Upper lobe of left lung (tissue), 6 donors: ENCODE measurements around the gene ARHGDIG. TPM values are rescaled to one million over a fixed set of nuclear protein-coding genes. Genes with fewer than 3 reads are reported as not detected.
A peak's percentile ranks its signal among the peaks of the same experiment; 100 is the strongest.

Experiments
- ATAC-seq, 2 donors: fragments of 200-7000 bp; cut with Tn5 transposase; one replicate each; pipeline ENCODE4 v1.9.1; 2022; ENCODE audit warnings: mild to moderate bottlenecking in 2 of 2, moderate library complexity in 2 of 2; ENCODE audit not compliant: low FRiP score in 2 of 2
- DNase-seq, 2 donors: peaks; one replicate each; pipeline ENCODE4 v3.0.0-alpha.2; 2019 to 2020
- H3K27ac ChIP-seq, 4 donors: fragments of 200-600 bp; sonication (generic); one replicate each; pipeline ENCODE4 v1.5.1; 2016 to 2019
- H3K27me3 ChIP-seq, 4 donors: fragments of 200-600 bp; sonication (generic); one replicate each; pipeline ENCODE4 v1.5.1; 2017 to 2019
- H3K36me3 ChIP-seq, 4 donors: fragments of 200-600 bp; sonication (generic); one replicate each; pipeline ENCODE4 v1.5.1; 2016 to 2019
- H3K4me1 ChIP-seq, 4 donors: fragments of 200-600 bp; sonication (generic); one replicate each; pipeline ENCODE4 v1.5.1; 2018 to 2019
- H3K4me3 ChIP-seq, 4 donors: fragments of 200-600 bp; sonication (generic); one replicate each; pipeline ENCODE4 v1.5.1; 2017 to 2019; ENCODE audit warnings: mild to moderate bottlenecking in 2 of 4, moderate library complexity in 1 of 4
- H3K9me3 ChIP-seq, 4 donors: fragments of 200-600 bp; sonication (generic); one replicate each; pipeline ENCODE4 v1.5.1; 2018 to 2019
- CTCF ChIP-seq, 6 experiments: fragments of 450-650 bp in 4 of 6; fragments of 200-600 bp in 2 of 6; sonication (generic) in 2 of 6; IDR thresholded peaks; one replicate each; pipeline ENCODE4 v1.5.1; 2016 to 2019; ENCODE audit warnings: antibody characterized with exemption in 6 of 6
- EP300 ChIP-seq, 4 donors: sonication (generic); formaldehyde crosslinking; IDR thresholded peaks; one replicate each; pipeline ENCODE4 v1.5.1; 2017; ENCODE audit warnings: antibody characterized with exemption in 4 of 4, control low read depth in 2 of 4
- POLR2A ChIP-seq, 4 donors: fragments of 450-650 bp; IDR thresholded peaks; one replicate each; pipeline ENCODE4 v1.5.1; 2016 to 2017; ENCODE audit warnings: antibody characterized with exemption in 4 of 4, mild to moderate bottlenecking in 2 of 4
- POLR2AphosphoS5 ChIP-seq, 2 donors: sonication (generic); formaldehyde crosslinking; IDR thresholded peaks; one replicate each; pipeline ENCODE4 v1.5.1; 2017; ENCODE audit warnings: antibody characterized with exemption in 2 of 2
- WGBS, 2 donors: methylation state at CpG; one replicate each; pipeline ENCODE4 v1.1.5; 2017 to 2018; 5-methylcytosine and 5-hydroxymethylcytosine counted together
- total RNA-seq, 6 donors: library from RNA; depleted of rRNA in 4 of 6; stranded (reverse); fragments of >200 nt in 4 of 6; gene quantifications; one replicate each; pipeline versions ENCODE4 v1.1.0 to v1.2.1, GENCODE V29; 2016 to 2021
- donor health status: DM: no; HTN: no; CAD: no; lungs with moderate emphysema.
- donor health status: DM: no; HTN: yes; CAD: no; lungs with severe emphysema.

Gene ARHGDIG
- total RNA-seq, 6 donors from 2014 or later, result 0.91 TPM; not detected in 5

GRCh38 chr16:301950-302349, 21.6 kb downstream of the ARHGDIG start:
- Histone ChIP-seq H3K4me1 (no peaks in the 10 kb centered on the region), H3K27ac (no peak overlapping the region), H3K9me3 (no peaks in the 10 kb centered on the region), H3K27me3 (no peaks in the 10 kb centered on the region), H3K4me3 (no peak overlapping the region), H3K36me3 (peaks cover 8 to 59% (median 43%) of the 10 kb centered on the region in 4 donors)
- TF ChIP-seq CTCF (IDR thresholded peaks at IDR 0.05) (no peak), EP300 (IDR thresholded peaks at IDR 0.05) (no peak), POLR2A (IDR thresholded peaks at IDR 0.05) (no peak), POLR2AphosphoS5 (IDR thresholded peaks at IDR 0.05) (no peak)
- WGBS, 2 donors, result 93 to 100% methylated on average over 2 to 13 of the region's 13 CpGs
- ATAC-seq (no peak), DNase-seq (no peak)

DNA sequence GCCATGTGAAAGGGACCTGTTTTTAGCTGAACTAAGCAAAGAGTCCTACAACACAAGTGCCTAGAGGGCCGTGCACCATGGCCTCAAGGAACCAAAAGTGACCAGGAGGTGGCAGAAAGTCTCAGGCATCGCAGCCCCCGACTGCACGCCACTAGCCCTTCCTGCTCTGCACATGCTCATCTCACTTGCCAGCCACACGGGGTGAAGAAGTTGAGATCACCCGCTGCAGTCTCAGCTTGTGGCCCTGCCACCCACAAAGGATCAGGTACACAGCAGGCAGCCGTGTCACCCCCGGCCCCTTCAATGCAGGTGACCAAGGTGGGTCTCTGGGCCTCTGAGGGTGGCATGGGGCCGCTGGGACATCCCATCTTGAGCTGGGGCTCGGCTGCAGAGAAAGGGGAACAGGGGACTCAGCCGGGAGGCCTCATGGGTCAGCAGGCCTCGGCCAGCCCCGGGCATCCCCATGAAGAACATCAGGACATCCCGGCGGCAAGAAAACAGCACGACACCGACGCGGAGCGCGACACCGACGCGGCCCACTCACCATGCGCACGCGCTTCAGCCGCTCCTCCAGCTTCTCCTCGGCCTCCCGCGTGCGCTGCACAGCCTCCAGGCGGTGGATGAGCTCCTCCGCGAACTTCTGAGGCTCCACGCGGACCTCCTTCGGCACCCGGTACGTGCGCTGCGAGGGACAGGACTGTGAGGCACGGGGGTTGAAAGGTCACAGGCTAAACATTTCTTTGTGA, 23.5 kb downstream of the ARHGDIG start:
- DNase-seq (peak in 1 of 2 donors; percentile 78), ATAC-seq (peak in 1 of 2 donors; percentile 45)
- Histone ChIP-seq H3K36me3 (peaks cover 3 to 60% (median 48%) of the 10 kb centered on the region in 4 donors), H3K27me3 (no peaks in the 10 kb centered on the region), H3K27ac (no peak overlapping the region), H3K9me3 (no peaks in the 10 kb centered on the region), H3K4me1 (no peaks in the 10 kb centered on the region), H3K4me3 (no peak overlapping the region)
- 89 to 92% methylated on average over 42 to 43 of the region's 43 CpGs for WGBS, 2 donors
- TF ChIP-seq POLR2AphosphoS5 (IDR thresholded peaks at IDR 0.05), result no peak
- TF ChIP-seq CTCF (IDR thresholded peaks at IDR 0.05), result peak in 1 of 6 experiments; percentile 21

DNA sequence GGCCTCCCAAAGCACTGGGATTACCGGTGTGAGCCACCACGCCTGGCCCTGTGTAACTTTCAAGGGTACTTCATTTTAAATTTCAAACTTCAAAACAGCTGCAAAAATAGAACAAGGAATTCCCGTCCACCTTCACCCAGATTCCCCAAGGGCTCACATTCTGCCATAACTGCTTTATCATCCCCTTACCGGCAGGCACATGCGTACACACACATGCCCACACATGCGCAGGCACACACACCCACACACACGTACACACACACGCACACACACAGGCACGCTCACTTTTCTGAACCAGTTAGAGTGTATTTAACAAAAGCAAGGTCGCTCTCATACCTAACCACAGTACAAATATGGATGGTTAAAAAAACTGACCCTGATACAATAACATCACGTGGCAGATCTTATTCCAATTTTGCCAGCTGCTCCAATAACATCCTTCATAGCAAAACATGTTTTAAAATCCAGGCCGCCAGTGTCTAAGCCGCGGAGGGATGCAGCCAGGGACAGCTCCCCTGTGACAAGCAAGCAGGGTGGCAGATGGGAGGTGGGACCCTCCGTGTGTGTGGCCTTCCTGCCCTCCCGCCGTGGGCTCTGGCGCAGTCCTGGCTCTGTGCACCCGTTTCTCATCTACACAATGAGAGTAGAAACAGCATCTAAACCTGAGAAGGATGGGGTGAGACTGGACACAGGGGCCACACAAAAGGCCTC, 25.7 kb downstream of the ARHGDIG start:
- H3K4me3 ChIP-seq, result no peak overlapping the region
- WGBS, 2 donors, result 90 to 92% methylated on average over 18 to 19 of the region's 19 CpGs
- ATAC-seq, result no peak

DNA sequence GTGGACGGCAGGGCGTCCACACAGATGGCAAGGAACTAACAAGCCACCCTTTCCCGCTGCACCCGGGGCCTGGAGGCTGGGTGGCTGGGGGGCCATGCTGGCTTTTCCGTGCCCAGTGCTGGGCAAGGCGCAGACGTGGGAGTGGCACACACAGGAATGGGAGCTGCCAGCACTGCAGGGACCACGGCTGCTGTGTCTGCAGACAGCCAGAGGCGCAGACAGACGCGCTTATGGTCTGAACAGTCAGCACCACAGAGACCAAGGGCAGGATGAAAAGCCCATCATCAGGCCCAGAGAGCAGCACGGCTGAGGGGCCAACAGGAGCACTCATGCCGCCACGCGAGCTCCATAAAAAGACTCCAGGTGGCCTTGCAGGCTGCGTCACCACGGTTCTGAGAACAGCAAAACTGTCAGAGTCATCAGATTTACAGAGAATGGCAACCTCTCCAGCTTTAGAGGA, 26.6 kb downstream of the ARHGDIG start:
- Histone ChIP-seq H3K4me1 (no peaks in the 10 kb centered on the region), H3K4me3 (no peak overlapping the region), H3K27ac (no peak overlapping the region), H3K9me3 (no peaks in the 10 kb centered on the region), H3K27me3 (no peaks in the 10 kb centered on the region), H3K36me3 (peaks cover 3 to 75% (median 54%) of the 10 kb centered on the region in 4 donors)
- DNase-seq, result no peak
- ATAC-seq, result no peak
- 92 to 93% methylated on average over 16 to 17 of the region's 17 CpGs for WGBS, 2 donors
- TF ChIP-seq POLR2A (IDR thresholded peaks at IDR 0.05), result no peak

More for the DNA sequence above, 25.7 kb downstream of the ARHGDIG start:
- Histone ChIP-seq H3K27ac (no peak overlapping the region), H3K9me3 (no peaks in the 10 kb centered on the region), H3K36me3 (peaks cover 3 to 77% (median 58%) of the 10 kb centered on the region in 4 donors), H3K4me1 (no peaks in the 10 kb centered on the region), H3K27me3 (no peaks in the 10 kb centered on the region)
- no peak for TF ChIP-seq CTCF (IDR thresholded peaks at IDR 0.05)
- no peak for TF ChIP-seq POLR2AphosphoS5 (IDR thresholded peaks at IDR 0.05)
- TF ChIP-seq POLR2A (IDR thresholded peaks at IDR 0.05), result no peak
- TF ChIP-seq EP300 (IDR thresholded peaks at IDR 0.05), result no peak
- DNase-seq, result no peak

- WGBS, 2 donors, result 77 to 86% methylated on average over 15 to 21 of the region's 21 CpGs
- Histone ChIP-seq H3K27ac (no peak overlapping the region), H3K9me3 (no peaks in the 10 kb centered on the region), H3K27me3 (no peaks in the 10 kb centered on the region), H3K36me3 (peaks cover 6 to 76% (median 53%) of the 10 kb centered on the region in 4 donors), H3K4me3 (no peak overlapping the region), H3K4me1 (no peaks in the 10 kb centered on the region)
- no peak for TF ChIP-seq CTCF (IDR thresholded peaks at IDR 0.05)
- TF ChIP-seq POLR2AphosphoS5 (IDR thresholded peaks at IDR 0.05), result no peak
- TF ChIP-seq EP300 (IDR thresholded peaks at IDR 0.05), result no peak
- TF ChIP-seq POLR2A (IDR thresholded peaks at IDR 0.05), result no peak
- ATAC-seq (peak in 1 of 2 donors; percentile 28), DNase-seq (no peak)
These were observed 27.4 kb downstream of the ARHGDIG start for GRCh38 chr16:307691-308312.
